Retinal pigment epithelial cell (primary cell): ENCODE results near the gene PPP1R1A.

Experiments
- DNase-seq: peaks from one replicate; pipeline ENCODE4 v3.0.0-alpha.2; 2010; ENCODE audit warnings: low read depth
- H3K4me3 ChIP-seq: 2 replicates; pipeline ENCODE4 v1.5.1; 2011; ENCODE audit warnings: mild to moderate bottlenecking, low read length, control low read depth, moderate library complexity
- TF ChIP-seq, protein P1 (sequence below): conservative IDR thresholded peaks from 2 replicates; pipeline ENCODE4 v1.5.1; 2011; ENCODE audit warnings: low read depth, low read length, control low read depth, inconsistent platforms

Gene PPP1R1A

GRCh38 chr12:54558311-54558710 lies 30.1 kb downstream of the PPP1R1A start:
- DNase-seq, result no peak
- H3K4me3 ChIP-seq, result no peak overlapping the region
- TF ChIP-seq, protein P1, sequence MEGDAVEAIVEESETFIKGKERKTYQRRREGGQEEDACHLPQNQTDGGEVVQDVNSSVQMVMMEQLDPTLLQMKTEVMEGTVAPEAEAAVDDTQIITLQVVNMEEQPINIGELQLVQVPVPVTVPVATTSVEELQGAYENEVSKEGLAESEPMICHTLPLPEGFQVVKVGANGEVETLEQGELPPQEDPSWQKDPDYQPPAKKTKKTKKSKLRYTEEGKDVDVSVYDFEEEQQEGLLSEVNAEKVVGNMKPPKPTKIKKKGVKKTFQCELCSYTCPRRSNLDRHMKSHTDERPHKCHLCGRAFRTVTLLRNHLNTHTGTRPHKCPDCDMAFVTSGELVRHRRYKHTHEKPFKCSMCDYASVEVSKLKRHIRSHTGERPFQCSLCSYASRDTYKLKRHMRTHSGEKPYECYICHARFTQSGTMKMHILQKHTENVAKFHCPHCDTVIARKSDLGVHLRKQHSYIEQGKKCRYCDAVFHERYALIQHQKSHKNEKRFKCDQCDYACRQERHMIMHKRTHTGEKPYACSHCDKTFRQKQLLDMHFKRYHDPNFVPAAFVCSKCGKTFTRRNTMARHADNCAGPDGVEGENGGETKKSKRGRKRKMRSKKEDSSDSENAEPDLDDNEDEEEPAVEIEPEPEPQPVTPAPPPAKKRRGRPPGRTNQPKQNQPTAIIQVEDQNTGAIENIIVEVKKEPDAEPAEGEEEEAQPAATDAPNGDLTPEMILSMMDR, result no peak

GRCh38 chr12:54555670-54556257 lies 32.7 kb downstream of the PPP1R1A start:
- no peak overlapping the region for H3K4me3 ChIP-seq
- TF ChIP-seq, protein P1, result no peak
- DNase-seq, result no peak

- no peak for DNase-seq
- H3K4me3 ChIP-seq, result no peak overlapping the region
- TF ChIP-seq, protein P1, result no peak
Observed at GRCh38 chr12:54549774-54550451, 38.5 kb downstream of the PPP1R1A start.

- TF ChIP-seq, protein P1, result no peak
- DNase-seq, result no peak
- no peak overlapping the region for H3K4me3 ChIP-seq
Observed at GRCh38 chr12:54546511-54546910, 41.9 kb downstream of the PPP1R1A start.

GRCh38 chr12:54544743-54545142 lies 43.7 kb downstream of the PPP1R1A start:
- TF ChIP-seq, protein P1, result no peak
- no peak overlapping the region for H3K4me3 ChIP-seq

GRCh38 chr12:54543526-54543925 lies 44.9 kb downstream of the PPP1R1A start:
- no peak overlapping the region for H3K4me3 ChIP-seq
- no peak for DNase-seq
- TF ChIP-seq, protein P1, result no peak

More at GRCh38 chr12:54544743-54545142, 43.7 kb downstream of the PPP1R1A start:
- no peak for DNase-seq

- no peak overlapping the region for H3K4me3 ChIP-seq
- TF ChIP-seq, protein P1, result no peak
- no peak for DNase-seq
Observed at GRCh38 chr12:54541751-54542290, 46.6 kb downstream of the PPP1R1A start.
